BJ (cell line): Measurements from ENCODE around the gene PRLR. TPM values are rescaled to one million over a fixed set of nuclear protein-coding genes. Genes with fewer than 3 reads are reported as not detected.

Experiments used
- CTCF ChIA-PET: fragments of 350-600 bp; formaldehyde crosslinking; extraction: SDS; loops from one replicate; lab custom pipeline; 2021; ENCODE audit warnings: antibody characterized with exemption, inconsistent platforms; lab: Yijun Ruan, JAX
- POLR2A ChIA-PET: fragments of 300-600 bp; sonication (Branson Sonifier 250); formaldehyde crosslinking; extraction: SDS; loops from one replicate; lab custom pipeline; 2021; ENCODE audit warnings: antibody characterized with exemption; lab: Charles Lee
- DNase-seq: peaks from one replicate; pipeline ENCODE4 v3.0.0-alpha.2; 2011; ENCODE audit warnings: low read depth
- H3K27me3 ChIP-seq: 2 replicates; pipeline ENCODE4 v1.6.0; 2011; ENCODE audit warnings: low read length; ENCODE audit not compliant: control insufficient read depth, insufficient read depth
- H3K36me3 ChIP-seq: 2 replicates; pipeline ENCODE4 v1.5.1; 2011; ENCODE audit warnings: low read length; ENCODE audit not compliant: control insufficient read depth, insufficient read depth
- H3K4me3 ChIP-seq: 2 replicates; pipeline ENCODE4 v1.5.1; 2011; ENCODE audit warnings: low read depth, mild to moderate bottlenecking, control low read depth, low read length
- CTCF ChIP-seq: IDR thresholded peaks from 2 replicates; pipeline ENCODE4 v1.5.1; 2011; ENCODE audit warnings: low read depth, mild to moderate bottlenecking, control low read depth, inconsistent platforms, low read length, moderate library complexity; ENCODE audit not compliant: insufficient read depth
- polyA plus RNA-seq: library from polyadenylated mRNA; depleted of rRNA; stranded (reverse); fragments of >200 nt; gene quantifications from 2 replicates; pipeline ENCODE4 v1.2.3, GENCODE V29; 2011

The PRLR gene
- polyA plus RNA-seq, 1 experiment, result 0.34 TPM

- no peak for TF ChIP-seq CTCF
- DNase-seq, result no peak
- CTCF ChIA-PET, result no interaction called here
These were observed 3.3 kb upstream of the PRLR start for GRCh38 chr5:35233601-35234000.

GRCh38 chr5:35233121-35233520 is 2.8 kb upstream of the PRLR start:
- TF ChIP-seq CTCF, result no peak
- DNase-seq, result no peak
- POLR2A ChIA-PET, result no interaction called here

More at GRCh38 chr5:35233601-35234000, 3.3 kb upstream of the PRLR start:
- POLR2A ChIA-PET, result no interaction called here
- no peak overlapping the region for H3K4me3 ChIP-seq
- H3K36me3 ChIP-seq, result no peaks in the 10 kb centered on the region
- peaks cover 16% of the 10 kb centered on the region for H3K27me3 ChIP-seq

GRCh38 chr5:35232124-35232523 is 1.8 kb upstream of the PRLR start:
- TF ChIP-seq CTCF, result no peak
- peaks cover 21% of the 10 kb centered on the region for H3K27me3 ChIP-seq
- DNase-seq, result no peak
- CTCF ChIA-PET, result no interaction called here
- POLR2A ChIA-PET, result no interaction called here
- no peaks in the 10 kb centered on the region for H3K36me3 ChIP-seq
- no peak overlapping the region for H3K4me3 ChIP-seq

More at GRCh38 chr5:35233121-35233520, 2.8 kb upstream of the PRLR start:
- Histone ChIP-seq H3K4me3 (no peak overlapping the region), H3K27me3 (peaks cover 19% of the 10 kb centered on the region), H3K36me3 (no peaks in the 10 kb centered on the region)
- CTCF ChIA-PET, result no interaction called here

- no peak for DNase-seq
- POLR2A ChIA-PET, result no interaction called here
- peak overlapping the region; percentile 33 for H3K4me3 ChIP-seq
- peaks cover 23% of the 10 kb centered on the region for H3K27me3 ChIP-seq
- H3K36me3 ChIP-seq, result no peaks in the 10 kb centered on the region
- TF ChIP-seq CTCF, result no peak
- CTCF ChIA-PET, result interaction anchor here (0.9 to 1.9 kb wide), 6 partner anchors 9 to 699 kb away, joined by 3 to 4 read pairs (median 3); no protein-coding TSS in a partner anchor
These were observed 930 bp downstream of the PRLR start for GRCh38 chr5:35229076-35230037.

GRCh38 chr5:35228310-35228709 is 2.0 kb downstream of the PRLR start:
- Histone ChIP-seq H3K27me3 (peaks cover 23% of the 10 kb centered on the region), H3K4me3 (no peak overlapping the region), H3K36me3 (no peaks in the 10 kb centered on the region)
- no peak for DNase-seq
- no peak for TF ChIP-seq CTCF
- CTCF ChIA-PET, result interaction anchor here (1.0 to 1.9 kb wide), 3 partner anchors 8 to 27 kb away, joined by 3 to 4 read pairs (median 3); no protein-coding TSS in a partner anchor
- POLR2A ChIA-PET, result no interaction called here
